H1 (cell line): ENCODE results near the gene SPAG17. TPM values are rescaled to one million over a fixed set of nuclear protein-coding genes. Genes with fewer than 3 reads are reported as not detected.
A peak's percentile ranks its signal among the peaks of the same experiment; 100 is the strongest.

Source experiments
- CTCF ChIA-PET: fragments of 300-600 bp; sonication (Branson Sonifier 250); formaldehyde crosslinking; loops from one replicate; lab custom pipeline; 2021; ENCODE audit not compliant: partially characterized antibody; lab: Charles Lee
- POLR2A ChIA-PET: fragments of 300-600 bp; sonication (Branson Sonifier 250); formaldehyde crosslinking; loops from one replicate; lab custom pipeline; 2021; ENCODE audit warnings: inconsistent platforms; ENCODE audit not compliant: partially characterized antibody; lab: Charles Lee
- DNase-seq, 2 experiments: peaks; one replicate each; pipeline versions ENCODE4 v3.0.0 to v3.0.0-alpha.2; 2010 to 2022; ENCODE audit warnings: low spot score in 2 of 2, low read depth in 1 of 2, mixed read lengths in 1 of 2
- FAIRE-seq: peaks from 2 replicates; lab custom pipeline; 2011; peaks lifted over from hg19 to GRCh38; lab: Jason Lieb, UNC
- H2AFZ ChIP-seq: 2 replicates; pipeline ENCODE4 v1.8.1; 2012; ENCODE audit warnings: low read length, inconsistent platforms
- H2AK5ac ChIP-seq: 2 replicates; pipeline ENCODE4 v1.6.1; 2013; ENCODE audit warnings: low read depth, low read length
- H2BK120ac ChIP-seq: replicated peaks from 2 replicates; pipeline ENCODE3; 2013; ENCODE audit warnings: low read depth, low read length, inconsistent platforms
- H2BK12ac ChIP-seq: 2 replicates; pipeline ENCODE4 v1.6.1; 2013; ENCODE audit warnings: low read depth, low read length
- H2BK15ac ChIP-seq: 2 replicates; pipeline ENCODE4 v1.6.1; 2013; ENCODE audit warnings: low read length
- H2BK20ac ChIP-seq: 2 replicates; pipeline ENCODE4 v1.6.1; 2013; ENCODE audit warnings: low read length
- H2BK5ac ChIP-seq: 2 replicates; pipeline ENCODE4 v1.6.1; 2013; ENCODE audit warnings: low read depth, low read length
- H3K14ac ChIP-seq: 2 replicates; pipeline ENCODE4 v1.6.1; 2013; ENCODE audit warnings: inconsistent platforms; ENCODE audit not compliant: insufficient read length
- H3K18ac ChIP-seq: 2 replicates; pipeline ENCODE4 v1.6.1; 2013; ENCODE audit warnings: low read length; ENCODE audit errors: extremely low read depth
- H3K23ac ChIP-seq: 2 replicates; pipeline ENCODE4 v1.6.1; 2013; ENCODE audit warnings: inconsistent platforms; ENCODE audit not compliant: insufficient read length
- H3K23me2 ChIP-seq: 2 replicates; pipeline ENCODE4 v1.6.1; 2013; ENCODE audit warnings: low read depth, low read length
- H3K27ac ChIP-seq: 2 replicates; pipeline ENCODE4 v1.6.1; 2011; ENCODE audit warnings: low read depth, low read length, inconsistent platforms
- H3K27me3 ChIP-seq, 4 experiments: replicated peaks in 1 of 4; 1 replicate in 1 of 4; 2 replicates in 3 of 4; pipeline versions ENCODE4 v1.6.1 to v1.8.1; 2011 to 2013; ENCODE audit warnings: low read length in 3 of 4, mild to moderate bottlenecking in 3 of 4, inconsistent platforms in 2 of 4, mixed read lengths in 2 of 4, moderate library complexity in 1 of 4; ENCODE audit not compliant: control insufficient read depth in 3 of 4, insufficient read depth in 3 of 4; ENCODE audit errors: extremely low read depth in 1 of 4
- H3K36me3 ChIP-seq, 4 experiments: 2 replicates each; pipeline versions ENCODE4 v1.6.1 to v1.8.1; 2011 to 2013; ENCODE audit warnings: mild to moderate bottlenecking in 4 of 4, low read length in 3 of 4, moderate library complexity in 2 of 4, control low read depth in 1 of 4, inconsistent platforms in 1 of 4; ENCODE audit not compliant: insufficient read depth in 4 of 4, control insufficient read depth in 2 of 4
- H3K4ac ChIP-seq: replicated peaks from 2 replicates; pipeline ENCODE3; 2013; ENCODE audit warnings: low read length, low read depth, mixed read lengths, inconsistent platforms; ENCODE audit not compliant: insufficient read length
- H3K4me1 ChIP-seq, 4 experiments: replicated peaks in 1 of 4; 1 replicate in 1 of 4; 2 replicates in 3 of 4; pipeline versions ENCODE4 v1.6.1 to v1.8.1; 2011 to 2013; ENCODE audit warnings: low read length in 3 of 4, inconsistent platforms in 2 of 4, mixed read lengths in 1 of 4; ENCODE audit not compliant: insufficient read depth in 4 of 4, control insufficient read depth in 3 of 4
- H3K4me2 ChIP-seq, 2 experiments: 2 replicates each; pipeline versions ENCODE4 v1.6.1 to v1.8.1; 2011 to 2013; ENCODE audit warnings: low read depth in 2 of 2, low read length in 2 of 2, control low read depth in 1 of 2, inconsistent platforms in 1 of 2, mild to moderate bottlenecking in 1 of 2; ENCODE audit not compliant: insufficient read depth in 1 of 2
- H3K4me3 ChIP-seq, 4 experiments: fragments of 200-600, 300-600 bp in 1 of 4; sonication (generic), shearing (Covaris generic), sonication (Bioruptor Twin) in 1 of 4; 2 replicates each; pipeline versions ENCODE4 v1.5.1 to v1.8.1; 2011 to 2016; ENCODE audit warnings: low read length in 4 of 4, low read depth in 3 of 4, control low read depth in 2 of 4, inconsistent platforms in 2 of 4, mild to moderate bottlenecking in 2 of 4, mixed read lengths in 1 of 4, moderate library complexity in 1 of 4; ENCODE audit not compliant: insufficient read depth in 2 of 4; ENCODE audit errors: extremely low read depth in 1 of 4
- H3K56ac ChIP-seq: replicated peaks from 2 replicates; pipeline ENCODE3; 2013; ENCODE audit warnings: low read depth, mild to moderate bottlenecking, mixed read lengths, low read length, inconsistent platforms; ENCODE audit not compliant: insufficient read length
- H3K79me1 ChIP-seq: 2 replicates; pipeline ENCODE4 v1.6.1; 2013; ENCODE audit warnings: low read depth, low read length, control low read depth
- H3K79me2 ChIP-seq, 2 experiments: 2 replicates each; pipeline versions ENCODE4 v1.6.1 to v1.8.1; 2012 to 2013; ENCODE audit warnings: low read length in 2 of 2, mild to moderate bottlenecking in 2 of 2, inconsistent platforms in 1 of 2; ENCODE audit not compliant: insufficient read depth in 2 of 2, control insufficient read depth in 1 of 2
- H3K9ac ChIP-seq, 4 experiments: replicated peaks in 1 of 4; 1 replicate in 1 of 4; 2 replicates in 3 of 4; pipeline versions ENCODE4 v1.6.1 to v1.8.1; 2011 to 2013; ENCODE audit warnings: low read depth in 3 of 4, low read length in 3 of 4, control low read depth in 2 of 4, mild to moderate bottlenecking in 2 of 4, moderate library complexity in 2 of 4, inconsistent platforms in 1 of 4; ENCODE audit errors: extremely low read depth in 1 of 4
- H3K9me3 ChIP-seq, 2 experiments: 2 replicates each; pipeline versions ENCODE4 v1.6.1 to v1.8.1; 2012 to 2013; ENCODE audit warnings: mild to moderate bottlenecking in 2 of 2, moderate library complexity in 2 of 2, control low read depth in 1 of 2, inconsistent platforms in 1 of 2, low read depth in 1 of 2, low read length in 1 of 2, mixed read lengths in 1 of 2; ENCODE audit not compliant: insufficient read depth in 2 of 2
- H4K20me1 ChIP-seq, 2 experiments: replicated peaks in 1 of 2; 2 replicates each; pipeline versions ENCODE3 to v1.8.1; 2011 to 2013; ENCODE audit warnings: inconsistent platforms in 2 of 2, low read length in 2 of 2, mild to moderate bottlenecking in 1 of 2; ENCODE audit not compliant: insufficient read depth in 2 of 2, control insufficient read depth in 1 of 2
- H4K5ac ChIP-seq: 2 replicates; pipeline ENCODE4 v1.6.1; 2013; ENCODE audit warnings: low read length, low read depth, mixed read lengths, inconsistent platforms; ENCODE audit not compliant: insufficient read length
- H4K8ac ChIP-seq: 2 replicates; pipeline ENCODE4 v1.8.0; 2013; ENCODE audit warnings: mild to moderate bottlenecking, moderate library complexity, low read length, inconsistent platforms; ENCODE audit not compliant: insufficient read depth; ENCODE audit errors: extremely low read depth
- H4K91ac ChIP-seq: replicated peaks from 2 replicates; pipeline ENCODE3; 2013; ENCODE audit warnings: low read length, mixed read lengths, inconsistent platforms; ENCODE audit not compliant: insufficient read length
- ASH2L ChIP-seq: fragments of 200-600, 300-600 bp; sonication (generic); IDR thresholded peaks from one replicate; pipeline ENCODE4 v1.7.1; 2017; ENCODE audit warnings: low read length
- BCL11A ChIP-seq, 2 experiments: IDR thresholded peaks; one replicate each; pipeline ENCODE4 v1.6.1; 2011; ENCODE audit warnings: low read depth in 2 of 2, low read length in 2 of 2, mild to moderate bottlenecking in 2 of 2
- CTBP2 ChIP-seq: IDR thresholded peaks from 2 replicates; pipeline ENCODE4 v1.7.0; 2011; ENCODE audit warnings: borderline replicate concordance, mild to moderate bottlenecking, moderate library complexity, mixed read lengths, low read length; ENCODE audit not compliant: insufficient read depth, insufficient read length
- CTCF ChIP-seq, 3 experiments: IDR thresholded peaks; 1 replicate in 2 of 3; 2 replicates in 1 of 3; pipeline versions ENCODE4 v1.5.1 to v1.6.1; 2011; ENCODE audit warnings: low read length in 3 of 3, mild to moderate bottlenecking in 3 of 3, inconsistent platforms in 2 of 3, low read depth in 1 of 3, moderate library complexity in 1 of 3; ENCODE audit not compliant: insufficient read depth in 1 of 3; ENCODE audit errors: control extremely low read depth in 1 of 3
- KDM1A ChIP-seq: fragments of 200-600, 300-600 bp; sonication (generic); IDR thresholded peaks from 2 replicates; pipeline ENCODE4 v1.7.1; 2016; ENCODE audit warnings: mild to moderate bottlenecking, low read length, borderline replicate concordance
- PHF8 ChIP-seq: fragments of 200-600 bp; sonication (generic); conservative IDR thresholded peaks from 2 replicates; pipeline ENCODE4 v1.7.1; 2012; ENCODE audit warnings: low read depth, mild to moderate bottlenecking, inconsistent platforms, low read length, moderate library complexity
- POLR2A ChIP-seq, 2 experiments: IDR thresholded peaks; 1 replicate in 1 of 2; 2 replicates in 1 of 2; pipeline ENCODE4 v1.6.1; 2011; ENCODE audit warnings: low read depth in 2 of 2, low read length in 2 of 2, mild to moderate bottlenecking in 2 of 2; ENCODE audit errors: control extremely low read depth in 1 of 2
- RFX5 ChIP-seq: IDR thresholded peaks from 2 replicates; pipeline ENCODE4 v1.6.1; 2011; ENCODE audit warnings: low read depth, low read length, improper control_type of control experiment, borderline replicate concordance
- SIN3A ChIP-seq, 2 experiments: IDR thresholded peaks in 1 of 2; conservative IDR thresholded peaks in 1 of 2; 2 replicates each; pipeline ENCODE4 v1.6.1; 2011 to 2012; ENCODE audit warnings: low read length in 2 of 2, improper control_type of control experiment in 1 of 2, low read depth in 1 of 2, mild to moderate bottlenecking in 1 of 2
- SP1 ChIP-seq: IDR thresholded peaks from 2 replicates; pipeline ENCODE4 v1.6.1; 2011; ENCODE audit warnings: low read depth, low read length
- TAF1 ChIP-seq: IDR thresholded peaks from 2 replicates; pipeline ENCODE4 v1.6.1; 2011; ENCODE audit warnings: mild to moderate bottlenecking, low read depth, low read length
- WGBS, 2 experiments: shearing (Covaris generic) in 1 of 2; methylation state at CpG; one replicate each; pipeline versions ENCODE4 v1.1.6 to v1.1.7; 2013 to 2015; ENCODE audit warnings: low lambda C conversion rate in 2 of 2, mixed read lengths in 2 of 2, inconsistent platforms in 1 of 2, low coverage in 1 of 2, missing lambda C conversion rate in 1 of 2; ENCODE audit not compliant: insufficient replicate concordance in 2 of 2, insufficient coverage in 1 of 2, insufficient read length in 1 of 2; ENCODE audit errors: extremely low coverage in 1 of 2, missing lambda C conversion rate in 1 of 2; 5-methylcytosine and 5-hydroxymethylcytosine counted together
- polyA plus RNA-seq, 7 experiments: library from polyadenylated mRNA; depleted of rRNA in 3 of 7; stranded (reverse) in 5 of 7; unstranded in 2 of 7; fragments of >200 nt in 5 of 7; fragments of 200-250 nt in 2 of 7; gene quantifications; 1 replicate in 5 of 7; 2 replicates in 1 of 7; 4 replicates in 1 of 7; pipeline versions ENCODE4 v1.2.1 to v1.2.3, GENCODE V29; 2011 to 2013; ENCODE audit warnings: missing spikeins in 2 of 7, mixed read lengths in 2 of 7
- total RNA-seq: library from RNA; stranded (reverse); fragmentation: NEBNext Ultra II Directional; extraction: Animal tissue kit (Norgen Biotek cat#: 25700); gene quantifications from 2 replicates; pipeline ENCODE4 v1.2.1, GENCODE V29; 2021

Gene SPAG17
- total and polyA plus RNA-seq, 2 of the 8 experiments (the other 6 are each of a cell fraction or from before 2014, with no cell fraction given): 0.56 to 0.62 TPM

GRCh38 chr1:118186026-118186425 lies 998 bp upstream of the SPAG17 start:
- peak overlapping the region; percentile 68 to 75; a peak in 1 of 4 replicates for H3K4me2 ChIP-seq
- WGBS, 2 experiments: 97% methylated on average over 4 of the region's 4 CpGs; no CpG with 5 or more reads in 1 of the 2 experiments
- no peaks in the 10 kb centered on the region for H4K20me1 ChIP-seq
- H2BK120ac ChIP-seq: no peak overlapping the region
- H3K36me3 ChIP-seq: no peaks in the 10 kb centered on the region
- ChIA-PET CTCF (interaction anchor here (1.2 to 2.2 kb wide), 3 partner anchors 10 to 62 kb away, joined by 3 to 6 read pairs (median 3); no protein-coding TSS in a partner anchor), POLR2A (interaction anchor here (1.6 kb wide), 1 partner anchor 11 kb away, joined by 3 read pairs; no protein-coding TSS in a partner anchor)
- H2BK12ac ChIP-seq: no peak overlapping the region
- peak overlapping the region; percentile 77; the same call in 1 of the 2 replicates for H2BK15ac ChIP-seq
- no peaks in the 10 kb centered on the region for H3K27me3 ChIP-seq
- H4K91ac ChIP-seq: no peak overlapping the region
- no peaks in the 10 kb centered on the region for H3K9me3 ChIP-seq
- H3K9ac ChIP-seq: no peak overlapping the region
- no peak overlapping the region for H2AK5ac ChIP-seq
- H2BK5ac ChIP-seq: no peak overlapping the region
- H4K5ac ChIP-seq: no peak overlapping the region
- no peak for DNase-seq
- no peak overlapping the region for H3K56ac ChIP-seq
- H3K4me1 ChIP-seq: peaks cover 0 to 3% (median 0%) of the 10 kb centered on the region in 4 experiments; a peak in 4 of 7 replicates
- no peak for FAIRE-seq
- H3K79me1 ChIP-seq: no peaks in the 10 kb centered on the region
- no peak overlapping the region; a peak in 1 of 8 replicates for H3K4me3 ChIP-seq
- H3K23ac ChIP-seq: no peak overlapping the region
- H3K4ac ChIP-seq: no peak overlapping the region
- H3K79me2 ChIP-seq: no peaks in the 10 kb centered on the region
- no peak overlapping the region; the same call in 1 of the 2 replicates for H2BK20ac ChIP-seq
- H2AFZ ChIP-seq: no peak overlapping the region
- H3K23me2 ChIP-seq: 0 out of 2 replicates have a peak, but pooled peaks cover 2% of the 10 kb centered on the region
- H3K14ac ChIP-seq: no peak overlapping the region
- H3K27ac ChIP-seq: no peak overlapping the region
- no peak overlapping the region for H4K8ac ChIP-seq
- H3K18ac ChIP-seq: no peak overlapping the region
- TF ChIP-seq CTBP2 (no peak), PHF8 (no peak), POLR2A (IDR thresholded peaks at IDR 0.05; ENCODE audit: control extremely low read depth in 1 of 2, low read depth in 2 of 2, low read length in 2 of 2) (no peak), KDM1A (no peak), RFX5 (no peak), BCL11A (IDR thresholded peaks at IDR 0.05; ENCODE audit: low read depth in 2 of 2, low read length in 2 of 2) (no peak), SP1 (no peak), ASH2L (no peak), SIN3A (conservative IDR thresholded peaks at IDR 0.05 in 1 of 2, IDR thresholded peaks at IDR 0.05 in 1 of 2; ENCODE audit: low read depth in 1 of 2, low read length in 2 of 2) (no peak), CTCF (IDR thresholded peaks at IDR 0.05; ENCODE audit: control extremely low read depth in 1 of 3, insufficient read depth in 1 of 3, low read depth in 1 of 3, low read length in 3 of 3) (no peak), TAF1 (no peak)
